Muscle layer of duodenum (tissue), 2 donors: Measurements from ENCODE around the gene TLR3.

Experiments
- H3K27ac ChIP-seq: one replicate; pipeline ENCODE4 v1.7.0; 2013; ENCODE audit warnings: mild to moderate bottlenecking, low read length
- H3K27me3 ChIP-seq: one replicate; pipeline ENCODE4 v1.7.0; 2013; ENCODE audit warnings: low read depth, mild to moderate bottlenecking, control low read depth, low read length
- H3K36me3 ChIP-seq, 2 donors: one replicate each; pipeline ENCODE4 v1.7.0; 2013; ENCODE audit warnings: low read length in 2 of 2, control low read depth in 1 of 2, mild to moderate bottlenecking in 1 of 2; ENCODE audit not compliant: insufficient read depth in 2 of 2, control insufficient read depth in 1 of 2
- H3K4me1 ChIP-seq, 2 donors: one replicate each; pipeline ENCODE4 v1.7.0; 2013; ENCODE audit warnings: low read length in 2 of 2, mild to moderate bottlenecking in 2 of 2, control low read depth in 1 of 2, moderate library complexity in 1 of 2; ENCODE audit not compliant: insufficient read depth in 2 of 2, control insufficient read depth in 1 of 2
- H3K4me3 ChIP-seq, 2 donors: one replicate each; pipeline ENCODE4 v1.7.0; 2013; ENCODE audit warnings: low read length in 2 of 2, low read depth in 1 of 2, mild to moderate bottlenecking in 1 of 2
- H3K9me3 ChIP-seq, 2 donors: one replicate each; pipeline ENCODE4 v1.7.0; 2013; ENCODE audit warnings: low read length in 2 of 2, control low read depth in 1 of 2, mild to moderate bottlenecking in 1 of 2; ENCODE audit not compliant: control insufficient read depth in 1 of 2
- donor health status: healthy.

TLR3 gene

GRCh38 chr4:186108391-186108790 lies 39.4 kb downstream of the TLR3 start:
- Histone ChIP-seq H3K36me3 (no peaks in the 10 kb centered on the region), H3K9me3 (no peaks in the 10 kb centered on the region), H3K4me1 (peaks cover 0 to 7% of the 10 kb centered on the region in 2 donors), H3K4me3 (no peak overlapping the region), H3K27me3 (peaks cover 3% of the 10 kb centered on the region), H3K27ac (no peak overlapping the region)

GRCh38 chr4:186109245-186109644 lies 40.3 kb downstream of the TLR3 start:
- H3K27ac ChIP-seq = no peak overlapping the region
- H3K36me3 ChIP-seq = no peaks in the 10 kb centered on the region
- H3K9me3 ChIP-seq = no peaks in the 10 kb centered on the region
- no peaks in the 10 kb centered on the region for H3K27me3 ChIP-seq
- H3K4me3 ChIP-seq = no peak overlapping the region
- peaks cover 0 to 7% of the 10 kb centered on the region in 2 donors for H3K4me1 ChIP-seq

- H3K4me3 ChIP-seq = no peak overlapping the region
- H3K4me1 ChIP-seq = no peaks in the 10 kb centered on the region
- H3K36me3 ChIP-seq = no peaks in the 10 kb centered on the region
- no peaks in the 10 kb centered on the region for H3K9me3 ChIP-seq
- H3K27me3 ChIP-seq = no peaks in the 10 kb centered on the region
- no peak overlapping the region for H3K27ac ChIP-seq
These were observed 47.7 kb downstream of the TLR3 start for GRCh38 chr4:186116697-186117096.

GRCh38 chr4:186118582-186118981 lies 49.6 kb downstream of the TLR3 start:
- Histone ChIP-seq H3K27ac (no peak overlapping the region), H3K4me3 (no peak overlapping the region), H3K36me3 (no peaks in the 10 kb centered on the region), H3K4me1 (no peaks in the 10 kb centered on the region), H3K9me3 (no peaks in the 10 kb centered on the region), H3K27me3 (no peaks in the 10 kb centered on the region)

- Histone ChIP-seq H3K36me3 (no peaks in the 10 kb centered on the region), H3K27ac (no peak overlapping the region), H3K4me3 (no peak overlapping the region), H3K9me3 (no peaks in the 10 kb centered on the region), H3K27me3 (no peaks in the 10 kb centered on the region), H3K4me1 (no peaks in the 10 kb centered on the region)
These were observed 52.1 kb downstream of the TLR3 start for GRCh38 chr4:186121057-186121456.

GRCh38 chr4:186128842-186129241 lies 59.9 kb downstream of the TLR3 start:
- Histone ChIP-seq H3K36me3 (no peaks in the 10 kb centered on the region), H3K27me3 (no peaks in the 10 kb centered on the region), H3K27ac (no peak overlapping the region), H3K4me3 (no peak overlapping the region), H3K4me1 (peaks cover 0 to 7% of the 10 kb centered on the region in 2 donors), H3K9me3 (no peaks in the 10 kb centered on the region)

- Histone ChIP-seq H3K27ac (no peak overlapping the region), H3K9me3 (no peaks in the 10 kb centered on the region), H3K27me3 (no peaks in the 10 kb centered on the region), H3K36me3 (no peaks in the 10 kb centered on the region), H3K4me1 (peaks cover 0 to 7% of the 10 kb centered on the region in 2 donors), H3K4me3 (no peak overlapping the region)
These were observed 63.0 kb downstream of the TLR3 start for GRCh38 chr4:186131935-186132334.

GRCh38 chr4:186132577-186133242 lies 63.8 kb downstream of the TLR3 start:
- H3K27me3 ChIP-seq = no peaks in the 10 kb centered on the region
- H3K4me1 ChIP-seq = peaks cover 0 to 7% of the 10 kb centered on the region in 2 donors
- no peaks in the 10 kb centered on the region for H3K36me3 ChIP-seq
- H3K9me3 ChIP-seq = no peaks in the 10 kb centered on the region
- H3K4me3 ChIP-seq = no peak overlapping the region
- no peak overlapping the region for H3K27ac ChIP-seq

GRCh38 chr4:186134257-186134656 lies 65.3 kb downstream of the TLR3 start:
- Histone ChIP-seq H3K27me3 (no peaks in the 10 kb centered on the region), H3K27ac (no peak overlapping the region), H3K4me3 (no peak overlapping the region), H3K36me3 (no peaks in the 10 kb centered on the region), H3K9me3 (no peaks in the 10 kb centered on the region), H3K4me1 (peaks cover 0 to 7% of the 10 kb centered on the region in 2 donors)

- H3K27ac ChIP-seq = no peak overlapping the region
- peaks cover 0 to 7% of the 10 kb centered on the region in 2 donors for H3K4me1 ChIP-seq
- H3K36me3 ChIP-seq = no peaks in the 10 kb centered on the region
- H3K9me3 ChIP-seq = no peaks in the 10 kb centered on the region
- H3K4me3 ChIP-seq = no peak overlapping the region
- H3K27me3 ChIP-seq = no peaks in the 10 kb centered on the region
These were observed 65.9 kb downstream of the TLR3 start for GRCh38 chr4:186134861-186135260.

GRCh38 chr4:186137196-186137794 lies 68.3 kb downstream of the TLR3 start:
- Histone ChIP-seq H3K9me3 (no peaks in the 10 kb centered on the region), H3K4me3 (peak overlapping the region; percentile 29 to 54), H3K27ac (no peak overlapping the region), H3K4me1 (peaks cover 0 to 4% of the 10 kb centered on the region in 2 donors), H3K36me3 (no peaks in the 10 kb centered on the region), H3K27me3 (no peaks in the 10 kb centered on the region)
